Activated naive CD4-positive, alpha-beta T cell treated with anti-CD3 and anti-CD28 coated beads for 36 hours (primary cell): ENCODE measurements around the gene FAM53B. TPM values are rescaled to one million over a fixed set of nuclear protein-coding genes. Genes with fewer than 3 reads are reported as not detected.

Experiments
- CTCF ChIA-PET: fragments of 350-600 bp; sonication (Branson Sonifier 250); formaldehyde crosslinking; loops from one replicate; lab custom pipeline; 2021; ENCODE audit warnings: antibody characterized with exemption; lab: Charles Lee
- DNase-seq: peaks from one replicate; pipeline ENCODE4 v3.0.0-alpha.2; 2020
- H3K27ac Mint-ChIP-seq: one replicate; pipeline ENCODE4 v1.8.0; 2021; ENCODE audit warnings: mild to moderate bottlenecking, mixed read lengths
- H3K27me3 Mint-ChIP-seq: one replicate; pipeline ENCODE4 v1.8.0; 2021; ENCODE audit warnings: low read depth, mixed read lengths
- H3K36me3 Mint-ChIP-seq: one replicate; pipeline ENCODE4 v1.8.0; 2021; ENCODE audit warnings: low read depth, mixed read lengths
- H3K4me1 Mint-ChIP-seq: one replicate; pipeline ENCODE4 v1.8.0; 2021; ENCODE audit warnings: low read depth, mixed read lengths
- H3K4me3 Mint-ChIP-seq: one replicate; pipeline ENCODE4 v1.8.0; 2021; ENCODE audit warnings: mild to moderate bottlenecking, moderate library complexity, mixed read lengths
- H3K9me3 Mint-ChIP-seq: one replicate; pipeline ENCODE4 v1.8.0; 2021; ENCODE audit warnings: mixed read lengths
- intact Hi-C: fragments of 100-400 bp; cut with micrococcal nuclease; formaldehyde crosslinking; loops from one replicate; pipeline ENCODE4 v1.15.1; 2023
- total RNA-seq, 2 experiments: library from RNA; stranded (reverse); gene quantifications; one replicate each; pipeline ENCODE4 v1.2.3, GENCODE V29; 2021

The FAM53B gene
- total RNA-seq, 2 experiments from 2014 or later = 11.8 to 11.9 TPM

- Mint-ChIP-seq H3K9me3 (no peaks in the 10 kb centered on the region), H3K36me3 (no peaks in the 10 kb centered on the region), H3K4me1 (peaks cover 28% of the 10 kb centered on the region), H3K4me3 (no peak overlapping the region), H3K27me3 (no peaks in the 10 kb centered on the region), H3K27ac (no peak overlapping the region)
- CTCF ChIA-PET = no interaction called here
- intact Hi-C loops = no loop called here
- DNase-seq = no peak
Measured at GRCh38 chr10:124624466-124624865, 119.7 kb downstream of the FAM53B start.

- H3K27me3 Mint-ChIP-seq = no peaks in the 10 kb centered on the region
- H3K4me1 Mint-ChIP-seq = peaks cover 33% of the 10 kb centered on the region
- H3K4me3 Mint-ChIP-seq = no peak overlapping the region
- H3K36me3 Mint-ChIP-seq = no peaks in the 10 kb centered on the region
- CTCF ChIA-PET = no interaction called here
- intact Hi-C loops = no loop called here
- no peak overlapping the region for H3K27ac Mint-ChIP-seq
- H3K9me3 Mint-ChIP-seq = no peaks in the 10 kb centered on the region
- DNase-seq = no peak
Measured at GRCh38 chr10:124624006-124624405, 120.2 kb downstream of the FAM53B start.

GRCh38 chr10:124622866-124623536 lies 121.2 kb downstream of the FAM53B start:
- H3K27me3 Mint-ChIP-seq = no peaks in the 10 kb centered on the region
- H3K9me3 Mint-ChIP-seq = no peaks in the 10 kb centered on the region
- intact Hi-C loops = no loop called here
- no peak overlapping the region for H3K27ac Mint-ChIP-seq
- CTCF ChIA-PET = no interaction called here
- H3K36me3 Mint-ChIP-seq = no peaks in the 10 kb centered on the region
- no peak overlapping the region for H3K4me3 Mint-ChIP-seq
- DNase-seq = no peak
- peaks cover 37% of the 10 kb centered on the region for H3K4me1 Mint-ChIP-seq

DNA sequence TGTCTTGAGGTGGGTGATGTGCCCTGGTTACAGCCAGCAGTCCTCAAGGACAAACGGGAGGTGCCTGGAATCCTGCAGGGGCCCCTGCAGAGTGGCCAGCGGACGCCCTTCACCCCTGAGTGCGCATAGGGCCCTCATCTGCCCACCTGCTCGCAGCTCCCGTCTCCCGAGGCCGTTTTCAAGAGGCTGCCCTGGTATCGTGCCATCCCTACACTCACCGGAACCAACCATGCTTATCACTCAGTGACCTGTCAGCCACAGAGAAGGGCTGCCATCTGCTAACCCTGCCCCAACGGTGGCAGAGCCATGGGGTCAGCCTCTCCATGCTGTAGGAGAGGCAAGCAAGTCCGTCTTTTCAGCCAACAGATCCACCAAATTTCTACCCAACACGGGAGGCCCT lies 122.0 kb downstream of the FAM53B start:
- CTCF ChIA-PET = interaction anchor here (0.6 kb wide), 1 partner anchor 26 kb away, joined by 3 read pairs; no protein-coding TSS in a partner anchor
- Mint-ChIP-seq H3K36me3 (no peaks in the 10 kb centered on the region), H3K4me1 (peaks cover 31% of the 10 kb centered on the region), H3K27me3 (no peaks in the 10 kb centered on the region), H3K27ac (no peak overlapping the region), H3K9me3 (no peaks in the 10 kb centered on the region), H3K4me3 (no peak overlapping the region)
- no peak for DNase-seq
- intact Hi-C loops = no loop called here

GRCh38 chr10:124621637-124622036 lies 122.5 kb downstream of the FAM53B start:
- H3K4me1 Mint-ChIP-seq = peaks cover 26% of the 10 kb centered on the region
- H3K4me3 Mint-ChIP-seq = no peak overlapping the region
- H3K27ac Mint-ChIP-seq = no peak overlapping the region
- DNase-seq = no peak
- peaks cover 2% of the 10 kb centered on the region for H3K36me3 Mint-ChIP-seq
- no peaks in the 10 kb centered on the region for H3K27me3 Mint-ChIP-seq
- H3K9me3 Mint-ChIP-seq = no peaks in the 10 kb centered on the region
- intact Hi-C loops = no loop called here
- CTCF ChIA-PET = interaction anchor here (0.6 kb wide), 1 partner anchor 26 kb away, joined by 3 read pairs; no protein-coding TSS in a partner anchor

GRCh38 chr10:124619802-124620490 lies 124.2 kb downstream of the FAM53B start:
- DNase-seq = no peak
- CTCF ChIA-PET = no interaction called here
- H3K27ac Mint-ChIP-seq = no peak overlapping the region
- H3K27me3 Mint-ChIP-seq = no peaks in the 10 kb centered on the region
- intact Hi-C loops = no loop called here
- no peaks in the 10 kb centered on the region for H3K9me3 Mint-ChIP-seq
- no peak overlapping the region for H3K4me3 Mint-ChIP-seq
- H3K36me3 Mint-ChIP-seq = peaks cover 2% of the 10 kb centered on the region
- H3K4me1 Mint-ChIP-seq = peaks cover 20% of the 10 kb centered on the region

DNA sequence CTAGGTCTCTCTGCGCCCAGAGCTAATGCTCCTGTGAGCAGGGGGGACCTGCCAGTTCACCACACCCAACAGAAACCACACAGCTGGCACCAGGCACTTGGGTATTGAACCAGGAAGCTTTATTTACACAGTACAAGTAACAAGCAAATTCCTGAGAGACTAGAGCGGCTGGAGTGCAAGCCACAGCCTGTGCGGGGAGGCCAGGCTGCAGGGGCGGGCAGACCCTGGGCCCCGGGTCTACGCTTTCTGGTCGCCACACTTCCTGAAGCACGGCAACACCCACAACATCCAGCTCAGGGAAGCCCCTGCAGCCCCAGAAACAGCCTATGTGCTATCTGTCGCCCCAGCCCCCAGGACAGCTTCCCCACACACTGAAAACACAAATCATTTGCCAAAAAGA lies 125.0 kb downstream of the FAM53B start:
- Mint-ChIP-seq H3K4me3 (no peak overlapping the region), H3K9me3 (no peaks in the 10 kb centered on the region), H3K27me3 (no peaks in the 10 kb centered on the region), H3K4me1 (peaks cover 22% of the 10 kb centered on the region), H3K36me3 (peaks cover 2% of the 10 kb centered on the region), H3K27ac (no peak overlapping the region)
- CTCF ChIA-PET = interaction anchor here (0.8 kb wide), 1 partner anchor 13 kb away, joined by 3 read pairs; no protein-coding TSS in a partner anchor
- intact Hi-C loops = no loop called here
- no peak for DNase-seq

DNA sequence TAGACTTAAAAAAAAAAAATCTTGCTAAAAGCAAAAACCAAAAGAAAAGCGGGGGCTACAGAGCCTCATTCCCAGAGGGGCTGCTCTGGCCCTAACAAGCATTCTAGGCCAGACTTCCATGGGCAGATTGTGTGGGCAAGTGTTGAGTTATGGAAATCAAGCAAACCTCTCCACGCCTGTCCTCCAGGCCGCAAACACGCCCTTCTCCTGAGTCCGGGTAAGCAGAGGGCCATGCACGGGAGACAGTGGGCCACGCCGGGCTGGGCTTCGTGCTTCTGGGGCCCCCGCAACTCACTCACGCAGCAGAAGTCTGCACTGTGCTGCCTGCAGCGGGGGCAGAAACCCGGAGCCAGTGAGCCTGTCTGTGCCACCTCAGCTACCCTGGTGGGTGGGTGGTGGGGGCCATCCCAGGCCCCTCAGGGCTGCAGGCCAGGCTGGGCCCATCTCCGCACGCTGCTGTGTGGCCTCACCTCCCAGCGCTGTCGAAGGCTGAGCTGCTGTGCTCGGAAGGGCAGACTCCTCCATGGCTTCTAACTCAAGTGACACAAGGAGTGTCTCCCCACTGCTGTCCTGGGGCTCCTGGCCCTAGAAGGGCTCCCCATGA lies 125.6 kb downstream of the FAM53B start:
- Mint-ChIP-seq H3K9me3 (no peaks in the 10 kb centered on the region), H3K4me1 (peaks cover 28% of the 10 kb centered on the region), H3K36me3 (peaks cover 2% of the 10 kb centered on the region), H3K27ac (no peak overlapping the region), H3K4me3 (no peak overlapping the region), H3K27me3 (no peaks in the 10 kb centered on the region)
- no peak for DNase-seq
- intact Hi-C loops = no loop called here
- CTCF ChIA-PET = interaction anchor here (0.8 kb wide), 1 partner anchor 14 kb away, joined by 3 read pairs; no protein-coding TSS in a partner anchor

GRCh38 chr10:124616836-124617130 lies 127.4 kb downstream of the FAM53B start:
- no peaks in the 10 kb centered on the region for H3K27me3 Mint-ChIP-seq

DNA sequence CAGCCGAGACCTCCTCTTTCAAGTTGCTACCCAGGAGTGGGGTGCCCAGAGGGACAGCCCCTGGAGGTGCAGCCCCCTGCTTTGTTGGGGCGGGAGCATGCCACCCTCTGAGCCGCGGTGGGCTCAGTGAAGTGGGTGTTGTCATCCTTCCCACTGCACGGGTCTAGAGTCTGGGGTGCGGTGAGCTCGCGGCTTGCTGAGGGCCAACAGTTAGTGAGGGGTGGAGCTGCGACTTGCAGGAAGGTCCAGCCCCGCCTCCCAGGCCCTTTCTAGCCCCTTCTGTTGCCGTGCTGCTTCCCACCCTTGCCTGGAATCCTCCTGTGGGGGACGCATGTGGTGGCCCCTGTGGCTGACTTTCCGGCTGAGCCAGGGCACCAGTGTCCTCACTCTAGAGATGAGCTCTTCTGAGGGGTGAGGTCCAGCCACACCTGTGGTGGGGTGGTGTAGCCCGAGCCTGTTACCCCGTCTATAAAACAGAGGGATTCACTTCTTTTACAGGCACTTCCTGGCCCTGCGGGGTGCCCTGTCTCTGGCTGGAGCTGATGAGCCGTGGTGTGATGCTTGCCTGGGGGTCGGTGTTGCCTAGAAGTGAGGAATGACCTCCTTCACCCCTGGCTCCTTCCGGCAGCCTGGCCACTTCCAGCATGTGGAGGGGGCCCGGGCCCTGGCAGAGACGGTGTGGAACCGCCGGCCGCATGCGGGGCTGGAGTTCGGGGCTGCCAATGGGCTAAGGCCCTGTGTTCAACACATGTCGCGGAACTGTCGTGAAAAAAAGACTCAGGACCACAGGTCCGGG lies 127.9 kb downstream of the FAM53B start:
- peaks cover 2% of the 10 kb centered on the region for H3K36me3 Mint-ChIP-seq
- H3K27me3 Mint-ChIP-seq = no peaks in the 10 kb centered on the region
- no peak overlapping the region for H3K4me3 Mint-ChIP-seq
- intact Hi-C loops = no loop called here
- no peaks in the 10 kb centered on the region for H3K9me3 Mint-ChIP-seq
- no peak overlapping the region for H3K27ac Mint-ChIP-seq
- H3K4me1 Mint-ChIP-seq = peaks cover 42% of the 10 kb centered on the region
- CTCF ChIA-PET = no interaction called here
- DNase-seq = no peak

More at GRCh38 chr10:124616836-124617130, 127.4 kb downstream of the FAM53B start:
- intact Hi-C loops = no loop called here
- no peak for DNase-seq
- CTCF ChIA-PET = no interaction called here
- Mint-ChIP-seq H3K4me1 (peaks cover 37% of the 10 kb centered on the region), H3K27ac (no peak overlapping the region), H3K36me3 (peaks cover 2% of the 10 kb centered on the region), H3K9me3 (no peaks in the 10 kb centered on the region), H3K4me3 (no peak overlapping the region)

DNA sequence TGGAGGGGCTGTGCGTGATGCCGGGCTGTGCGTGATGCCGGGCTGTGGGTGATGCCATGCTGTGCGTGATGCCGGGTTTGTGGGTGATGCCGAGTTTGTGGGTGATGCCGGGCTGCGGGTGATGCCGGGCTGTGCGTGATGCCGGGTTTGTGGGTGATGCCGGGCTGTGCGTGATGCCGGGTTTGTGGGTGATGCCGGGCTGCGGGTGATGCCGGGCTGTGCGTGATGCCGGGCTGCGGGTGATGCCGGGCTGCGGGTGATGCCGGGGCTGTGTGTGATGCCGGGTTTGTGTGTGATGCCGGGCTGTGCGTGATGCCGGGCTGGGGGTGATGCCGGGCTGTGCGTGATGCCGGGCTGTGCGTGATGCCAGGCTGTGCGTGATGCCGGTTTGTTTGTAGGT lies 128.9 kb downstream of the FAM53B start:
- CTCF ChIA-PET = no interaction called here
- Mint-ChIP-seq H3K27ac (no peak overlapping the region), H3K27me3 (no peaks in the 10 kb centered on the region), H3K9me3 (no peaks in the 10 kb centered on the region), H3K4me3 (no peak overlapping the region), H3K4me1 (peaks cover 46% of the 10 kb centered on the region), H3K36me3 (peaks cover 2% of the 10 kb centered on the region)
- intact Hi-C loops = loop anchor here (2.0 kb wide), 1 partner anchor 74 kb away; no protein-coding TSS in a partner anchor
- no peak for DNase-seq
